DMS153 treated with DMSO at 0.1 percent for 48 hours (cell line): Measurements from ENCODE around the gene DHX58.

Source experiments
- DNase-seq: peaks from one replicate; lab custom pipeline; 2025; ENCODE audit not compliant: unreplicated experiment; lab: John Stamatoyannopoulos, UW

Gene DHX58

GRCh38 chr17:42087736-42088705 lies 24.5 kb downstream of the DHX58 start:
- DNase-seq, result no peak

GRCh38 chr17:42087042-42087701 lies 25.3 kb downstream of the DHX58 start:
- DNase-seq, result no peak

- no peak for DNase-seq
Measured at GRCh38 chr17:42081516-42082129, 30.9 kb downstream of the DHX58 start.

DNA sequence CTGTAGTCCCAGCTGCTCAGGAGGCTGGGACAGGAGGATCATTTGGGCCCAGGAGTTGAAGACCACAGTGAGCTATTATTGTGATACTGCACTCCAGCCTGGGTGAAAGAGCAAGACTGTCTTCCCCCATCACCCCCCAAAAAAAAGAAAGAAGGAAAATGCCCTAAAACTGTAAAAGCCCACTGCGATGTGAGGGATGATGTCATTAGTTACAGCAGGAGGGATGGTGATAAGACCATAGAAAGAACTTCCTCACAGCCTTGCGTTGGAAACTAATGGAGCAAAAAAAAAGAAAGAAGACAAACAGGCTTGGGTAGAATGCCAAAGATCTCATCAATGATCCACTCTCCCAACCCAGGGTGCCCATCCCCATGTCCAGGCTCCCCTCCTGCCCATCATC lies 33.0 kb downstream of the DHX58 start:
- DNase-seq, result no peak

DNA sequence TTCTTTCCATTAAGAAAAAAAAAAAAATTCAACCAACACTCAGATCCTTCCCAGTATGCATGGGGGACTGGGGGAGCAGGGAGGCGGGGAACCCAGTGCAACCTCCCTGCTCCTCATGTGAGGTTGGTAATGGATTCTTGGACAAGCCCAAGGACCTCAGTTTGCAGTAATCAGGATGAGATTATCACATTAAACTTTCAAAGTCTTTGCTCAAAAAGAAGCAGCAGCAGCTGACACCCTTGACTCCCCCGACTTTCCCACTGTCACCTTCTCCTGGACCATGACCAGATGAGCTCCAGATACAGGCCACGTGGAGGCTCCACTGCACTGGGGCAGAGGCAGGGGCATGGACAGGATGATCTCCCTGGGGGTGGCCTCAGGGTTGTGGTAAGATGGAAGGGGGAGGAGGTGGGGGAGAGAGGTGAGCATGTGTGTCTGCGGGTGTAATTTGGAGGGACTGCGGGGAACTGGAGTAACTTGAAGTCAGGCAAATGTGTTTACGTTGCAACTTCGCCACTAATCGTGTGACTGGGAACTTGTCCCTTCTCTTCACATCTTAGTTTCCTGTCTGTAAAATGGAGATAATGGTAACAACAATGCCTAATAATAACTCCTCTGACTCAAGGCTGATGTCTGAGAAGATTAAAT lies 34.0 kb downstream of the DHX58 start:
- no peak for DNase-seq

GRCh38 chr17:42077755-42078154 lies 34.8 kb downstream of the DHX58 start:
- DNase-seq, result no peak

GRCh38 chr17:42076797-42077559 lies 35.5 kb downstream of the DHX58 start:
- DNase-seq, result no peak

DNA sequence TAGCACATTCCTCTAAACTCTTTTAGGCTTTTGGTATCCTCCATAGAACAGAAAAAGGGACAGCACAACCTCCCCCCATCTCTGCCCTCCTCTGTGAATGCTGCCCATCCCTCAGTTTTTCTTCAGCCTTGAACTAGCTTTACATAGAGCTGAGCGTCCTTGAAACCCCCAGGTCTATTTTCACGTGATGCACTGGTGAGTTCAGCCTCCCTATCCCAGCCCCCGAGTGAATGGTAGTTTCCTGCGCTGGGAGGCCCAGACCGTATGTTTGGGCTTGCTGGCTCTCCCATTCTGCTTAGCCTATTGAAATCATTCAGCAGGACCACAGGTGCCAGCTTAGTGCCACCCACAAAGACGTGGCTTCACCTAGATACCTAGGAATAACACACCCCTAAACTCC lies 36.7 kb downstream of the DHX58 start:
- DNase-seq, result no peak

DNA sequence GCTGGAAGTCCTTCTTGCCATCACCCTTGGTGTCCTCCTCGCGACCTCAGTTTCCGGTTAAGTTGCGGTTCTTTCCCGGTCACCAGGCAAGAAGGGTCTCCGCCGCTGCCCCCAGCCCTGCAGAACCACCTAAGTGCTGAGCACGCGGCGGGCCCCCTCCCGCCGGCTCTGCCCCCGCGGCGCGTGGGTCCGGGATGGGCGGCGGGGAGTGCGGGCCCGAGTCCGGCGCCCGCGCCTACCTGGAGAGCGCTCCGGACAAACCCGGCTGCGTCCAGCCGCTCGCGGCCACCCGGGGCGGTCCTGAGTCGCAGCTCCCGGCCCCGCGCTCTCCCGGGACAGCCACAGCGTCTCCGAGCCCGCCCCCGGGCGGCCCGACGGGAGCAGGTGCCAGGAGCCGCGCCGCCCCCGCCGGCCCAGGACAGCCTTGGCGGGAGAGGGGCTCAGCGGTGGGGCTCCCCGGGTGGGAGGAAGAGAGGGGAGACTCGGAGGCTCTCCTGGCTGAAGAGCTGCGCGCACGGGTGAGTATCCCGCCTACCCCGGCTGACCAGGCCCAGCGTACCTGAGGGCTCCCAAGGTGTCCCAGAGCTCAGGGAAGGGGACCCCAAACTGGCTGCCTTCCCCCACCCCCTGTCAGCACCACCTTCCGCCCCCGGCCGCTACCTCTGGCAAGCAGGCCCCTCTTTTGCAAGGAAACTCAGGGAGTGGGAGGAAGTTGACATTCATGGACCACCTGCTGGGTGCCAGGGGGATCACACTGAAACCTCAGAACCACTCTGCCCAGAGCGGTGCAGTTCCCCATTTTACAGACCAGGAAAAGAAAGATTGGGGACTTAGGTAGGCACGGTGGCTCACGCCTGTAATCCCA lies 40.0 kb downstream of the DHX58 start:
- no peak for DNase-seq

- DNase-seq, result no peak
Measured at GRCh38 chr17:42071810-42072209, 40.7 kb downstream of the DHX58 start.

DNA sequence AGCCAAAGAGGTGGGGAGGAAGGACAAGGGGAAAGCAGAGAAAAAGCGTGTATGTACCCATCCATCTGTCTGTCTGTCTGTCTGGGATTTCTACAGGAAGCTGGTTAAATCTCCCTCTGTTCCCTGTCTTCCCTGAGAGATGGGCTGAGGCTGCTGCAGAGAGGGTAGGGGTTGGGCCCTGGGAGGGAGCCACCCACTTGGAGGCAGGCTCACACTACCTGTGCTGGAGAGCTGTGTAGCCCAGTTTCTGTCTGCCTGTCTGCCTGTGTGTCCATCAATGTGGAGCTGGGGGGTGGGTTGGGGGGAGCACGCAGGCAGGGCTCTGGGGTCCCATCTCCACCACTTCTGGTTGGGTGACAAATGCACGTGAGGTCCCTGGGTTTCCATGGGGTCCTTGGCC lies 43.5 kb downstream of the DHX58 start:
- no peak for DNase-seq

GRCh38 chr17:42067371-42068091 lies 45.0 kb downstream of the DHX58 start:
- DNase-seq, result no peak

- no peak for DNase-seq
Measured at GRCh38 chr17:42065201-42065600, 47.3 kb downstream of the DHX58 start.

DNA sequence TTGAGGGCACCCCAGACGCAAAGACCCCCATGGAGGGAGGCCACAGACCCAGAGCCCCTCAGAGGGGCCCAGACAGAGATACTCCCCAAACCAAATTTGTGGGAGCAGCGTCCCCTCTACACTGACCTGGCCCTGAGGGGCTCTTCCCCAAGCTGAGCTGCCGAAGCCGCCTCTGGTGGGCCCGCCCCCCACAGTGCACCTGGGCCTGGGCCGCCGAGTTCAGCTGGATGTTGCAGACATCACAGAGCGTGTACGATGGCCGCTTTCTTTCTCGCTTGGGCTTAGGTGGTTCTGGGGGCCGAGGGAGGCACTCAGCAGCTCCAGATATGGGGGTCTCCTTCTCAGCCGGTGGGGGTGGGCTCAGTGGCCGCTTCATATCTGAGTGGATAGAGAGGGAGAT lies 49.8 kb downstream of the DHX58 start:
- no peak for DNase-seq

GRCh38 chr17:42061646-42062487 lies 50.6 kb downstream of the DHX58 start:
- DNase-seq, result no peak

GRCh38 chr17:42060231-42060630 lies 52.3 kb downstream of the DHX58 start:
- DNase-seq, result no peak

DNA sequence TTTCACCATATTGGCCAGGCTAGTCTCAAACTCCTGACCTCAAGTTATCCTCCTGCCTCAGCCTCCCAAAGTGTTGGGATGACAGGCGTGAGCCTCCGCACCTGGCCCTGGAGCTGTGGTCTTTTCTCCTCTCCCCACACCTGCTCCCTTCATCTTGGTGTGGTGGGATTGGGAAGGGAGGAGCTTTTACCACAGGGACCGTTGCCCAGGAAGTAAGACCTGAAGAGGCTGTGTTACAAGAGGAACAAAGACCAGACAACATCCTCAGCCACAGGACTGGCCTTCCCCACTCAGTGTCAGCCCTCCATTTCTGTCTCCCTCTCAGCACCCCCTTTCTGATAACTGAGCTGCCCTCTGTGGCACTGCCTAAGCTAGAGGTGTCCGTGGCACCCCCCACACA lies 52.7 kb downstream of the DHX58 start:
- no peak for DNase-seq

DNA sequence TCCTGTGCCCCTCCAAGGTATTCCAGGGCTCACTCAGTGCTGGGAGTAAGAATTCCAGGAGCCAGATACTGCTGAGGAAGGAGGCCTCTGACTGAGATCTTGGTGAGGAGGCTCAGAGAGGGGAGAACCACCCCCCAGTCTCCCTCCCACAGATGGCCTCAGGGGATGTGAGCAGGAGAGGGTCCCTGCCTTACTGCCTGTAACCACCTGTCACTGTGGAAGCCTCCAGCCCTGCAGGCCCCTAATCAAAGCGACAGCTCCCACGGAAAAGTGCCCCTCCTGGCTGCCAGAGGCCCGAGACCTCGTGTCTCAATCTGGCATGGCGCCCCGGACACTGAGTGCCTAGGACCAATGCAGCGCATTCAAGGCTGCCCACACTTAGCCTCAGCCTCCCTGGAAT lies 54.5 kb downstream of the DHX58 start:
- no peak for DNase-seq
